Stimulated activated naive CD8-positive, alpha-beta T cell treated with anti-CD3 and anti-CD28 coated beads, Interleukin-15, Interleukin-2, amounts not matched to agents 100 ng/mL and 50 ng/mL, for 24 hours (primary cell): ENCODE measurements around the gene MYO10.
"Not testable (repeated sequence)": the region's sequence is repeated elsewhere in the genome, so short reads cannot be mapped to it uniquely, and the experiment has no call there.

Experiments
- H3K27ac Mint-ChIP-seq: one replicate; pipeline ENCODE4 v1.8.0; 2021; ENCODE audit warnings: mild to moderate bottlenecking, mixed read lengths
- H3K27me3 Mint-ChIP-seq: one replicate; pipeline ENCODE4 v1.8.0; 2021; ENCODE audit warnings: mixed read lengths
- H3K36me3 Mint-ChIP-seq: one replicate; pipeline ENCODE4 v1.8.0; 2021; ENCODE audit warnings: low read depth, mixed read lengths
- H3K4me1 Mint-ChIP-seq: one replicate; pipeline ENCODE4 v1.8.0; 2021; ENCODE audit warnings: low read depth, mixed read lengths
- H3K4me3 Mint-ChIP-seq: one replicate; pipeline ENCODE4 v1.8.0; 2021; ENCODE audit warnings: mild to moderate bottlenecking, mixed read lengths
- H3K9me3 Mint-ChIP-seq: one replicate; pipeline ENCODE4 v1.8.0; 2021; ENCODE audit warnings: mixed read lengths

MYO10 gene

GRCh38 chr5:16936150-16936988, at the start of gene MYO10:
MYO10 (minus strand) TSS chr5:16936288; CDS start chr5:16935808, 480 bp downstream.
- Mint-ChIP-seq H3K4me3 (peak within 1 kb of the TSS; percentile 74), H3K27ac (no peak within 1 kb of the TSS), H3K4me1 (peaks cover 17% of the 10 kb centered on the region), H3K27me3 (peaks cover 80% of the 10 kb centered on the region), H3K9me3 (no peaks in the 10 kb centered on the region), H3K36me3 (no peaks in the 10 kb centered on the region)

GRCh38 chr5:16985304-16985703, 49.2 kb upstream of the MYO10 start:
- H3K36me3 Mint-ChIP-seq, H3K27me3 Mint-ChIP-seq, H3K9me3 Mint-ChIP-seq, H3K4me3 Mint-ChIP-seq, H3K4me1 Mint-ChIP-seq, H3K27ac Mint-ChIP-seq: not testable (repeated sequence)

- H3K4me3 Mint-ChIP-seq = no peak overlapping the region
- no peaks in the 10 kb centered on the region for H3K36me3 Mint-ChIP-seq
- H3K27me3 Mint-ChIP-seq = peaks cover 3% of the 10 kb centered on the region
- no peaks in the 10 kb centered on the region for H3K4me1 Mint-ChIP-seq
- H3K27ac Mint-ChIP-seq = no peak overlapping the region
- H3K9me3 Mint-ChIP-seq = peaks cover 5% of the 10 kb centered on the region
Observed at GRCh38 chr5:16983972-16984371, 47.9 kb upstream of the MYO10 start.

GRCh38 chr5:16983022-16983639, 47.0 kb upstream of the MYO10 start:
- H3K4me3 Mint-ChIP-seq = no peak overlapping the region
- no peaks in the 10 kb centered on the region for H3K4me1 Mint-ChIP-seq
- peaks cover 5% of the 10 kb centered on the region for H3K9me3 Mint-ChIP-seq
- H3K27me3 Mint-ChIP-seq = peaks cover 3% of the 10 kb centered on the region
- no peak overlapping the region for H3K27ac Mint-ChIP-seq
- no peaks in the 10 kb centered on the region for H3K36me3 Mint-ChIP-seq

- Mint-ChIP-seq H3K4me3 (no peak overlapping the region), H3K36me3 (no peaks in the 10 kb centered on the region), H3K4me1 (no peaks in the 10 kb centered on the region), H3K27ac (no peak overlapping the region), H3K9me3 (peaks cover 5% of the 10 kb centered on the region), H3K27me3 (peaks cover 3% of the 10 kb centered on the region)
Observed at GRCh38 chr5:16981700-16982099, 45.6 kb upstream of the MYO10 start.

GRCh38 chr5:16980983-16981382, 44.9 kb upstream of the MYO10 start:
- Mint-ChIP-seq H3K4me1 (no peaks in the 10 kb centered on the region), H3K27me3 (peaks cover 3% of the 10 kb centered on the region), H3K27ac (no peak overlapping the region), H3K36me3 (no peaks in the 10 kb centered on the region), H3K9me3 (peaks cover 5% of the 10 kb centered on the region), H3K4me3 (no peak overlapping the region)

GRCh38 chr5:16978296-16978695, 42.2 kb upstream of the MYO10 start:
- Mint-ChIP-seq H3K27ac (no peak overlapping the region), H3K36me3 (no peaks in the 10 kb centered on the region), H3K4me3 (no peak overlapping the region), H3K9me3 (no peaks in the 10 kb centered on the region), H3K27me3 (peaks cover 3% of the 10 kb centered on the region), H3K4me1 (no peaks in the 10 kb centered on the region)

- H3K4me3 Mint-ChIP-seq = no peak overlapping the region
- no peak overlapping the region for H3K27ac Mint-ChIP-seq
- peaks cover 3% of the 10 kb centered on the region for H3K27me3 Mint-ChIP-seq
- no peaks in the 10 kb centered on the region for H3K36me3 Mint-ChIP-seq
- H3K4me1 Mint-ChIP-seq = no peaks in the 10 kb centered on the region
- no peaks in the 10 kb centered on the region for H3K9me3 Mint-ChIP-seq
Observed at GRCh38 chr5:16976625-16977008, 40.5 kb upstream of the MYO10 start.

GRCh38 chr5:16975950-16976624, 40.0 kb upstream of the MYO10 start:
- H3K27me3 Mint-ChIP-seq = peaks cover 1% of the 10 kb centered on the region
- no peaks in the 10 kb centered on the region for H3K36me3 Mint-ChIP-seq
- H3K4me3 Mint-ChIP-seq = no peak overlapping the region
- no peaks in the 10 kb centered on the region for H3K4me1 Mint-ChIP-seq
- H3K27ac Mint-ChIP-seq = no peak overlapping the region
- no peaks in the 10 kb centered on the region for H3K9me3 Mint-ChIP-seq

- Mint-ChIP-seq H3K9me3 (no peaks in the 10 kb centered on the region), H3K4me3 (no peak overlapping the region), H3K4me1 (no peaks in the 10 kb centered on the region), H3K27me3 (no peaks in the 10 kb centered on the region), H3K27ac (no peak overlapping the region), H3K36me3 (no peaks in the 10 kb centered on the region)
Observed at GRCh38 chr5:16974981-16975380, 38.9 kb upstream of the MYO10 start.

GRCh38 chr5:16970826-16971225, 34.7 kb upstream of the MYO10 start:
- no peak overlapping the region for H3K27ac Mint-ChIP-seq
- no peaks in the 10 kb centered on the region for H3K36me3 Mint-ChIP-seq
- no peaks in the 10 kb centered on the region for H3K4me1 Mint-ChIP-seq
- no peaks in the 10 kb centered on the region for H3K9me3 Mint-ChIP-seq
- H3K4me3 Mint-ChIP-seq = no peak overlapping the region
- no peaks in the 10 kb centered on the region for H3K27me3 Mint-ChIP-seq

- no peaks in the 10 kb centered on the region for H3K9me3 Mint-ChIP-seq
- H3K36me3 Mint-ChIP-seq = no peaks in the 10 kb centered on the region
- no peaks in the 10 kb centered on the region for H3K27me3 Mint-ChIP-seq
- H3K4me1 Mint-ChIP-seq = no peaks in the 10 kb centered on the region
- no peak overlapping the region for H3K4me3 Mint-ChIP-seq
- no peak overlapping the region for H3K27ac Mint-ChIP-seq
Observed at GRCh38 chr5:16970260-16970659, 34.2 kb upstream of the MYO10 start.

GRCh38 chr5:16965581-16965980, 29.5 kb upstream of the MYO10 start:
- H3K9me3 Mint-ChIP-seq = no peaks in the 10 kb centered on the region
- H3K27me3 Mint-ChIP-seq = no peaks in the 10 kb centered on the region
- H3K27ac Mint-ChIP-seq = no peak overlapping the region
- no peaks in the 10 kb centered on the region for H3K4me1 Mint-ChIP-seq
- no peak overlapping the region for H3K4me3 Mint-ChIP-seq
- H3K36me3 Mint-ChIP-seq = no peaks in the 10 kb centered on the region

GRCh38 chr5:16963821-16964220, 27.7 kb upstream of the MYO10 start:
- H3K4me1 Mint-ChIP-seq = no peaks in the 10 kb centered on the region
- H3K27me3 Mint-ChIP-seq = no peaks in the 10 kb centered on the region
- no peak overlapping the region for H3K27ac Mint-ChIP-seq
- no peaks in the 10 kb centered on the region for H3K9me3 Mint-ChIP-seq
- no peaks in the 10 kb centered on the region for H3K36me3 Mint-ChIP-seq
- H3K4me3 Mint-ChIP-seq = no peak overlapping the region

- H3K27ac Mint-ChIP-seq = no peak overlapping the region
- H3K27me3 Mint-ChIP-seq = no peaks in the 10 kb centered on the region
- no peaks in the 10 kb centered on the region for H3K4me1 Mint-ChIP-seq
- H3K9me3 Mint-ChIP-seq = peaks cover 4% of the 10 kb centered on the region
- H3K4me3 Mint-ChIP-seq = no peak overlapping the region
- H3K36me3 Mint-ChIP-seq = no peaks in the 10 kb centered on the region
Observed at GRCh38 chr5:16961131-16961530, 25.0 kb upstream of the MYO10 start.
